Stimulated activated CD8-positive, alpha-beta memory T cell treated with anti-CD3 and anti-CD28 coated beads, Interleukin-7, amount 100 ng/mL, for 48 hours (primary cell): Measurements from ENCODE around the gene ATXN7L2.
A peak's percentile ranks its signal among the peaks of the same experiment; 100 is the strongest.

Source experiments
- DNase-seq, 2 donors: peaks; one replicate each; pipeline ENCODE4 v3.0.0-alpha.2; 2020; ENCODE audit warnings: low read depth in 1 of 2; ENCODE audit errors: extremely low read depth in 1 of 2

ATXN7L2 gene

GRCh38 chr1:109476825-109477224 is 6.9 kb upstream of the ATXN7L2 start:
- no peak for DNase-seq

- DNase-seq: no peak
Measured at GRCh38 chr1:109477821-109478220, 5.9 kb upstream of the ATXN7L2 start.

GRCh38 chr1:109478806-109479205 is 4.9 kb upstream of the ATXN7L2 start:
- no peak for DNase-seq

- DNase-seq: no peak
Measured at GRCh38 chr1:109479311-109479710, 4.4 kb upstream of the ATXN7L2 start.

GRCh38 chr1:109479901-109480300 is 3.8 kb upstream of the ATXN7L2 start:
- DNase-seq: no peak

- no peak for DNase-seq
Measured at GRCh38 chr1:109481646-109482045, 2.1 kb upstream of the ATXN7L2 start.

- no peak for DNase-seq
Measured at GRCh38 chr1:109482242-109482641, 1.5 kb upstream of the ATXN7L2 start.

GRCh38 chr1:109482791-109483671 is 674 bp upstream of the ATXN7L2 start:
- peak in 1 of 2 donors; percentile 22 for DNase-seq

GRCh38 chr1:109484519-109484975 is 842 bp downstream of the ATXN7L2 start:
- DNase-seq: no peak

GRCh38 chr1:109485001-109485400 is 1.3 kb downstream of the ATXN7L2 start:
- DNase-seq: no peak

GRCh38 chr1:109487261-109487660 is 3.6 kb downstream of the ATXN7L2 start:
- no peak for DNase-seq

- DNase-seq: no peak
Measured at GRCh38 chr1:109488201-109488600, 4.5 kb downstream of the ATXN7L2 start.

- no peak for DNase-seq
Measured at GRCh38 chr1:109488696-109489095, 5.0 kb downstream of the ATXN7L2 start.

- DNase-seq: peak in 1 of 2 donors; percentile 30
Measured at GRCh38 chr1:109490029-109490933, 6.6 kb downstream of the ATXN7L2 start.

GRCh38 chr1:109490934-109491302 is 7.2 kb downstream of the ATXN7L2 start:
- no peak for DNase-seq

- no peak for DNase-seq
Measured at GRCh38 chr1:109491372-109491771, 7.7 kb downstream of the ATXN7L2 start.

GRCh38 chr1:109492779-109493178 is 9.1 kb downstream of the ATXN7L2 start:
- no peak for DNase-seq

GRCh38 chr1:109493227-109493626 is 9.5 kb downstream of the ATXN7L2 start:
- no peak for DNase-seq

GRCh38 chr1:109493805-109494539 is 10.3 kb downstream of the ATXN7L2 start, which contains the start of gene CYB561D1:
CYB561D1 (plus strand) TSS chr1:109494094; CDS start chr1:109494140, 46 bp downstream.
- DNase-seq: peak; percentile 76 to 80

- DNase-seq: no peak
Measured at GRCh38 chr1:109495738-109496137, 12.0 kb downstream of the ATXN7L2 start.
